OCI-LY7 (cell line): Measurements from ENCODE around the gene NLRX1. TPM values are rescaled to one million over a fixed set of nuclear protein-coding genes. Genes with fewer than 3 reads are reported as not detected.

Source experiments
- BruUV-seq: library from RNA; stranded (reverse); fragments of 400-500 nt; replicated peaks from 2 replicates; lab custom pipeline; 2021; lab: Mats Ljungman, UMichigan
- CTCF ChIA-PET: fragments of 300-600 bp; sonication (Branson Sonifier 250); formaldehyde crosslinking; loops from one replicate; lab custom pipeline; 2022; ENCODE audit warnings: antibody characterized with exemption; ENCODE audit not compliant: unreplicated experiment; lab: Charles Lee
- POLR2A ChIA-PET: fragments of 300-600 bp; sonication (Branson Sonifier 250); formaldehyde crosslinking; loops from one replicate; lab custom pipeline; 2022; ENCODE audit warnings: antibody characterized with exemption; lab: Charles Lee
- DNase-seq: peaks from one replicate; pipeline ENCODE4 v3.0.0-alpha.2; 2015; ENCODE audit warnings: low spot score
- H2AFZ ChIP-seq: fragments of 200-600 bp; sonication (generic), shearing (Covaris generic); 2 replicates; pipeline ENCODE4 v1.6.1; 2014; ENCODE audit warnings: mild to moderate bottlenecking, antibody characterized with exemption, low read length, moderate library complexity
- H3K27ac ChIP-seq: fragments of 200-600 bp; sonication (generic); 2 replicates; pipeline ENCODE4 v1.5.1; 2014; ENCODE audit warnings: mixed run types, low read depth, mild to moderate bottlenecking, moderate library complexity, low read length, inconsistent platforms; ENCODE audit not compliant: poor library complexity, severe bottlenecking
- H3K36me3 ChIP-seq: fragments of 200-600 bp; sonication (generic); 2 replicates; pipeline ENCODE4 v1.6.1; 2014; ENCODE audit warnings: mild to moderate bottlenecking, antibody characterized with exemption, low read length, moderate library complexity, mixed read lengths; ENCODE audit not compliant: insufficient read depth
- H3K4me1 ChIP-seq: fragments of 200-600 bp; sonication (generic); 2 replicates; pipeline ENCODE4 v1.5.1; 2014; ENCODE audit warnings: mild to moderate bottlenecking, low read length; ENCODE audit not compliant: insufficient read depth, poor library complexity, severe bottlenecking
- H3K4me2 ChIP-seq: fragments of 200-600 bp; sonication (generic); 2 replicates; pipeline ENCODE4 v1.6.1; 2014; ENCODE audit warnings: mild to moderate bottlenecking, low read length
- H3K4me3 ChIP-seq: fragments of 200-600 bp; sonication (generic); 2 replicates; pipeline ENCODE4 v1.5.1; 2014; ENCODE audit warnings: mild to moderate bottlenecking, low read depth, low read length; ENCODE audit not compliant: poor library complexity, severe bottlenecking
- H3K79me2 ChIP-seq: fragments of 200-600 bp; sonication (generic); 2 replicates; pipeline ENCODE4 v1.6.1; 2016; ENCODE audit warnings: low read depth, mild to moderate bottlenecking, low read length, moderate library complexity, mixed read lengths; ENCODE audit not compliant: insufficient read depth
- H3K9me2 ChIP-seq: fragments of 200-600 bp; sonication (generic); 2 replicates; pipeline ENCODE4 v1.6.1; 2016; ENCODE audit warnings: mild to moderate bottlenecking, low read length, mixed read lengths; ENCODE audit not compliant: insufficient read depth
- H3K9me3 ChIP-seq: fragments of 200-600 bp; sonication (generic); 2 replicates; pipeline ENCODE4 v1.6.1; 2014; ENCODE audit warnings: mild to moderate bottlenecking, mixed run types, low read length, mixed read lengths
- H4K20me1 ChIP-seq: fragments of 200-600 bp; sonication (generic); 2 replicates; pipeline ENCODE4 v1.6.1; 2014; ENCODE audit warnings: mild to moderate bottlenecking, antibody characterized with exemption, low read length, moderate library complexity, mixed read lengths; ENCODE audit not compliant: insufficient read depth
- CTCF ChIP-seq: fragments of 200-600 bp; sonication (generic); conservative IDR thresholded peaks from 2 replicates; pipeline ENCODE4 v1.5.1; 2014; ENCODE audit warnings: mild to moderate bottlenecking, antibody characterized with exemption, low read length, moderate library complexity, mixed read lengths
- EZH2phosphoT487 ChIP-seq: fragments of 200-600 bp; sonication (generic); IDR thresholded peaks from 2 replicates; pipeline ENCODE4 v1.6.1; 2018; ENCODE audit warnings: low read depth, borderline replicate concordance, mild to moderate bottlenecking, mixed run types, antibody characterized with exemption, low read length, moderate library complexity, mixed read lengths
- intact Hi-C: fragments of 100-400 bp; cut with micrococcal nuclease; formaldehyde crosslinking; loops from one replicate; pipeline ENCODE4 v1.10.0; 2022; ENCODE audit not compliant: unreplicated experiment
- total RNA-seq, 2 experiments: library from RNA; depleted of rRNA in 1 of 2; stranded (reverse); fragments of >200 nt in 1 of 2; shearing (Covaris generic) in 1 of 2; gene quantifications; 2 replicates each; pipeline ENCODE4 v1.2.3, GENCODE V29; 2014 to 2022

Gene NLRX1
- total RNA-seq, 2 experiments from 2014 or later: 2.1 to 8.8 TPM

GRCh38 chr11:119158467-119158866 lies 10.1 kb upstream of the NLRX1 start:
- Histone ChIP-seq H3K36me3 (no peaks in the 10 kb centered on the region), H3K4me2 (no peak overlapping the region), H2AFZ (no peak overlapping the region), H3K79me2 (no peaks in the 10 kb centered on the region), H3K4me1 (peaks cover 5% of the 10 kb centered on the region), H3K9me3 (no peaks in the 10 kb centered on the region), H3K27ac (no peak overlapping the region), H4K20me1 (no peaks in the 10 kb centered on the region), H3K4me3 (no peak overlapping the region), H3K9me2 (no peaks in the 10 kb centered on the region)
- POLR2A ChIA-PET: interaction anchor here (0.6 kb wide), 1 partner anchor 26 kb away, joined by 3 read pairs; no protein-coding TSS in a partner anchor
- intact Hi-C loops: no loop called here
- DNase-seq: no peak
- TF ChIP-seq CTCF (no peak), EZH2phosphoT487 (no peak)
- no TSS peak for BruUV-seq
- CTCF ChIA-PET: no interaction called here

- ChIA-PET POLR2A (interaction anchor here (0.6 kb wide), 1 partner anchor 21 kb away, joined by 3 read pairs; no protein-coding TSS in a partner anchor), CTCF (interaction anchor here (0.7 kb wide), 1 partner anchor 163 kb away, joined by 3 read pairs; no protein-coding TSS in a partner anchor)
- Histone ChIP-seq H2AFZ (no peak overlapping the region), H3K4me3 (no peak overlapping the region), H3K9me3 (no peaks in the 10 kb centered on the region), H3K79me2 (no peaks in the 10 kb centered on the region), H3K36me3 (no peaks in the 10 kb centered on the region), H3K4me1 (peaks cover 5% of the 10 kb centered on the region), H4K20me1 (no peaks in the 10 kb centered on the region), H3K9me2 (no peaks in the 10 kb centered on the region), H3K4me2 (no peak overlapping the region), H3K27ac (no peak overlapping the region)
- TF ChIP-seq CTCF (no peak), EZH2phosphoT487 (no peak)
- no TSS peak for BruUV-seq
- DNase-seq: no peak
- intact Hi-C loops: no loop called here
These were observed 8.4 kb upstream of the NLRX1 start for GRCh38 chr11:119160151-119160550.

- Histone ChIP-seq H2AFZ (no peak overlapping the region), H3K36me3 (no peaks in the 10 kb centered on the region), H3K4me1 (peaks cover 7% of the 10 kb centered on the region), H3K79me2 (no peaks in the 10 kb centered on the region), H3K9me3 (no peaks in the 10 kb centered on the region), H3K4me2 (no peak overlapping the region), H4K20me1 (no peaks in the 10 kb centered on the region), H3K9me2 (no peaks in the 10 kb centered on the region), H3K4me3 (no peak overlapping the region), H3K27ac (no peak overlapping the region)
- DNase-seq: no peak
- TF ChIP-seq EZH2phosphoT487: no peak
- TF ChIP-seq CTCF: no peak
- ChIA-PET CTCF (interaction anchor here (0.6 kb wide), 1 partner anchor 12 kb away, joined by 3 read pairs; no protein-coding TSS in a partner anchor), POLR2A (no interaction called here)
- intact Hi-C loops: no loop called here
- BruUV-seq: no TSS peak
These were observed 6.7 kb upstream of the NLRX1 start for GRCh38 chr11:119161871-119162270.
